ENCODE results near the gene MCTP1. TPM values are rescaled to one million over a fixed set of nuclear protein-coding genes. Genes with fewer than 3 reads are reported as not detected.

The MCTP1 gene
- total and polyA plus RNA-seq, 2 of the 8 experiments (the other 6 are each of a cell fraction or from before 2014, with no cell fraction given), result 0.56 to 3.4 TPM

- Histone ChIP-seq H3K9ac (replicated peaks in 1 of 4; ENCODE audit: extremely low read depth in 1 of 4, low read depth in 3 of 4, low read length in 3 of 4) (no peak overlapping the region), H3K27me3 (replicated peaks in 1 of 4; ENCODE audit: control insufficient read depth in 3 of 4, extremely low read depth in 1 of 4, insufficient read depth in 3 of 4, low read length in 3 of 4) (peaks cover 0 to 1% (median 0%) of the 10 kb centered on the region in 4 experiments; a peak in 1 of 7 replicates), H4K8ac (ENCODE audit: extremely low read depth, insufficient read depth, low read length) (no peak overlapping the region), H3K79me1 (ENCODE audit: low read depth, low read length) (no peaks in the 10 kb centered on the region), H3K36me3 (ENCODE audit: control insufficient read depth in 2 of 4, insufficient read depth in 4 of 4, low read length in 3 of 4) (peaks cover 0 to 44% (median 2%) of the 10 kb centered on the region in 4 experiments; a peak in 4 of 8 replicates), H3K4me3 (ENCODE audit: extremely low read depth in 1 of 4, insufficient read depth in 2 of 4, low read depth in 3 of 4, low read length in 4 of 4) (no peak overlapping the region), H3K23me2 (ENCODE audit: low read depth, low read length) (no peaks in the 10 kb centered on the region), H3K14ac (ENCODE audit: insufficient read length) (no peak overlapping the region), H2BK20ac (ENCODE audit: low read length) (no peak overlapping the region), H2BK12ac (ENCODE audit: low read depth, low read length) (no peak overlapping the region), H3K27ac (ENCODE audit: low read depth, low read length) (no peak overlapping the region), H2AFZ (ENCODE audit: low read length) (no peak overlapping the region), H2AK5ac (ENCODE audit: low read depth, low read length) (no peak overlapping the region), H3K79me2 (ENCODE audit: control insufficient read depth in 1 of 2, insufficient read depth in 2 of 2, low read length in 2 of 2) (no peaks in the 10 kb centered on the region), H2BK5ac (ENCODE audit: low read depth, low read length) (no peak overlapping the region), H3K4ac (replicated peaks; ENCODE audit: insufficient read length, low read depth, low read length) (no peak overlapping the region), H3K56ac (replicated peaks; ENCODE audit: insufficient read length, low read depth, low read length) (no peak overlapping the region), H3K23ac (ENCODE audit: insufficient read length) (no peak overlapping the region), H2BK120ac (replicated peaks; ENCODE audit: low read depth, low read length) (no peak overlapping the region), H4K91ac (replicated peaks; ENCODE audit: insufficient read length, low read length) (no peak overlapping the region), H4K5ac (ENCODE audit: insufficient read length, low read depth, low read length) (no peak overlapping the region), H3K4me1 (replicated peaks in 1 of 4; ENCODE audit: control insufficient read depth in 3 of 4, insufficient read depth in 4 of 4, low read length in 3 of 4) (no peaks in the 10 kb centered on the region), H3K4me2 (ENCODE audit: insufficient read depth in 1 of 2, low read depth in 2 of 2, low read length in 2 of 2) (no peak overlapping the region), H3K18ac (ENCODE audit: extremely low read depth, low read length) (no peak overlapping the region), H4K20me1 (replicated peaks in 1 of 2; ENCODE audit: control insufficient read depth in 1 of 2, insufficient read depth in 2 of 2, low read length in 2 of 2) (peaks cover 0 to 1% of the 10 kb centered on the region in 2 experiments), H3K9me3 (ENCODE audit: insufficient read depth in 2 of 2, low read depth in 1 of 2, low read length in 1 of 2) (no peaks in the 10 kb centered on the region), H2BK15ac (ENCODE audit: low read length) (no peak overlapping the region)
- POLR2A ChIA-PET (ENCODE audit: partially characterized antibody), result interaction anchor here (0.7 kb wide), 1 partner anchor 79 kb away, joined by 3 read pairs; no protein-coding TSS in a partner anchor
- 72% methylated on average over 4 of the region's 4 CpGs; no CpG with 5 or more reads in 1 of the 2 experiments for WGBS, 2 experiments (ENCODE audit: extremely low coverage in 1 of 2, insufficient coverage in 1 of 2, insufficient read length in 1 of 2, insufficient replicate concordance in 2 of 2, low coverage in 1 of 2, low lambda C conversion rate in 2 of 2, missing lambda C conversion rate in 1 of 2)
- CTCF ChIA-PET (ENCODE audit: partially characterized antibody), result interaction anchor here (0.6 to 1.3 kb wide), 7 partner anchors 18 to 1113 kb away, joined by 3 to 5 read pairs (median 3); no protein-coding TSS in a partner anchor
- no peak for FAIRE-seq
- DNase-seq (ENCODE audit: low read depth in 1 of 2, low spot score in 2 of 2), result no peak
- no peak for TF ChIP-seq SP4 (IDR thresholded peaks at IDR 0.05; ENCODE audit: low read length)
- no peak for TF ChIP-seq CBX8 (IDR thresholded peaks at IDR 0.05; ENCODE audit: borderline replicate concordance, low read depth, low read length)
- TF ChIP-seq EGR1 (IDR thresholded peaks at IDR 0.05; ENCODE audit: borderline replicate concordance, low read depth, low read length), result no peak
Measured at GRCh38 chr5:94691949-94692348, 592.9 kb downstream of the MCTP1 start.

All from H1 (cell line).